Lung microvascular endothelial cell (primary cell): ENCODE data around the gene OR11H1. TPM values are rescaled to one million over a fixed set of nuclear protein-coding genes. Genes with fewer than 3 reads are reported as not detected.
"Not testable (repeated sequence)": the region's sequence is repeated elsewhere in the genome, so short reads cannot be mapped to it uniquely, and the experiment has no call there.

Experiments
- DNase-seq, 2 donors: peaks; one replicate each; pipeline versions ENCODE4 v3.0.0 to v3.0.0-alpha.2; 2010; ENCODE audit warnings: low read depth in 2 of 2
- total RNA-seq: library from RNA; depleted of rRNA; stranded (reverse); fragments of >200 nt; gene quantifications from 2 replicates; pipeline ENCODE4 v1.2.1, GENCODE V29; 2014

Gene OR11H1
- total RNA-seq, result not detected in 2 replicates

- DNase-seq, result not testable (repeated sequence)
Observed at GRCh38 chr22:15527892-15528291, at the start of gene OR11H1. TSS of gene OR11H1 (plus strand) at chr22:15528192. CDS start at chr22:15528192, 0 bp downstream.

GRCh38 chr22:15509967-15510366 lies 18.0 kb upstream of the OR11H1 start:
- not testable (repeated sequence) for DNase-seq

GRCh38 chr22:15515896-15516295 lies 12.1 kb upstream of the OR11H1 start:
- DNase-seq, result not testable (repeated sequence)

GRCh38 chr22:15553767-15554166 lies 25.8 kb downstream of the OR11H1 start:
- DNase-seq, result not testable (repeated sequence)

- not testable (repeated sequence) for DNase-seq
Observed at GRCh38 chr22:15563461-15563860, 35.5 kb downstream of the OR11H1 start.

- not testable (repeated sequence) for DNase-seq
Observed at GRCh38 chr22:15565063-15565462, 37.1 kb downstream of the OR11H1 start.

Other genes with a start within 250 kb of the OR11H1 start
- under 0.01 and 0.20 TPM in 2 replicates for gene POTEH, start 161.8 kb downstream of the OR11H1 start, total RNA-seq